DMS153 (cell line): ENCODE data around the gene TEDC2.

Experiments
- DNase-seq: peaks from one replicate; lab custom pipeline; 2025; lab: John Stamatoyannopoulos, UW

TEDC2 gene

DNA sequence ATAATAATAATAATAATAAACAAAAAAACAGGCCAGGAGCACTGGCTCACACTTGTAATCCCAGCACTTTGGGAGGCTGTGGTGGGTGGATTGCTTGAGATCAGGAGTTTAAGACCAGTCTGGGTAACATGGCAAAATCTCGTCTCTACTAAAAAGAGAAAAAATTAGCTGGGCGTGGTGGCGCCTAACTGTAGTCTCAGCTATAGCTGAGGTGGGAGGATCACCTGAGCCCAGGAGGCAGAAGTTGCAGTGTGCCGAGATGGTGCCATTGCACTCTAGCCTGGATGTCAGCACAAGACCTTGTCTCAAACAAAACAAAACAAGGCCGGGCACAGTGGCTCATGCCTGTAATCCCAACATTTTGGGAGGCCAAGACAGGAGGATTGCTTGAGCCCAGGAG is 35.1 kb downstream of the TEDC2 start:
- no peak for DNase-seq

DNA sequence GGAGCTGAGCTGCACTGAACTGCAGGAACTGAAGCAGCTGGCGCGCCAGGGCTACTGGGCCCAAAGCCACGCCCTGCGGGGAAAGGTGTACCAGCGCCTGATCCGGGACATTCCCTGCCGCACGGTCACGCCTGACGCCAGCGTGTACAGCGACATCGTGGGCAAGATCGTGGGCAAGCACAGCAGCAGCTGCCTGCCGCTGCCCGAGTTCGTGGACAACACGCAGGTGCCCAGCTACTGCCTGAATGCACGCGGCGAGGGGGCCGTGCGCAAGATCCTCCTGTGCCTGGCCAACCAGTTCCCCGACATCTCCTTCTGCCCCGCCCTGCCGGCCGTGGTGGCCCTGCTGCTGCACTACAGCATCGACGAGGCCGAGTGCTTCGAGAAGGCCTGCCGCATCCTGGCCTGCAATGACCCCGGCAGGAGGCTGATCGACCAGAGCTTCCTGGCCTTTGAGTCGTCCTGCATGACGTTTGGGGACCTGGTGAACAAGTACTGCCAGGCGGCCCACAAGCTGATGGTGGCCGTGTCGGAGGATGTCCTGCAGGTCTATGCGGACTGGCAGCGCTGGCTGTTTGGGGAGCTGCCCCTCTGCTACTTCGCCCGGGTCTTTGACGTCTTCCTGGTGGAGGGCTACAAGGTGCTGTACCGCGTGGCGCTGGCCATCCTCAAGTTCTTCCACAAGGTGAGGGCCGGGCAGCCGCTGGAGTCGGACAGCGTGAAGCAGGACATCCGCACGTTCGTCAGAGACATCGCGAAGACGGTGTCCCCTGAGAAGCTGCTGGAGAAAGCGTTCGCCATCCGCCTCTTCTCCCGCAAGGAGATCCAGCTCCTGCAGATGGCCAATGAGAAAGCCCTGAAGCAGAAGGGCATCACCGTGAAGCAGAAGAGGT is 36.6 kb downstream of the TEDC2 start:
- no peak for DNase-seq

DNA sequence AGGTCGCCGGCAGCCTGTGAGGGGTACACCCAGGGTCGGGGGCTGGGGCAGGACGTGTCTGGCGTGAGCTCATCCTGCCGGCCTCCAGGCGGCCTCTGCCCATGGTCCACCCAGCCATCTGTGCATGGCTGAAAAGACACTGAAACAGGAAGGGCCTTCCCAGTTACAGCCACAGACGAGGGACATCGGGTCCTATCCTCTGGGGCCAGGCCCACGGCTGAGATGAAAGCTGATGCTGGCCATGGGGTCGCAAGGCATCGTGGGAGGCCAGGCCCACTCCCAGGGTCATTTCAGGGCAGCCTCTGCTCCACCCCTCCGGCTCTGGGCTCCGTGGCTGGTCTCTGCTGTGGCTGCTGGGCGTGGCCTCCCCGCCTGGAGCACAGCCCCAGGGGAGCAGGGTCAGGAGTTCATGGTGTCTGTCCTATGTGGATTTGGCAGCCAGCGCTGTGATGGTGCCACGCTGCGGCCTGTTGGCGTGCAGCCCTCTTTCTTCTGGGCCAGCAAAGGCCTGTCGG is 37.3 kb downstream of the TEDC2 start:
- DNase-seq, result no peak

DNA sequence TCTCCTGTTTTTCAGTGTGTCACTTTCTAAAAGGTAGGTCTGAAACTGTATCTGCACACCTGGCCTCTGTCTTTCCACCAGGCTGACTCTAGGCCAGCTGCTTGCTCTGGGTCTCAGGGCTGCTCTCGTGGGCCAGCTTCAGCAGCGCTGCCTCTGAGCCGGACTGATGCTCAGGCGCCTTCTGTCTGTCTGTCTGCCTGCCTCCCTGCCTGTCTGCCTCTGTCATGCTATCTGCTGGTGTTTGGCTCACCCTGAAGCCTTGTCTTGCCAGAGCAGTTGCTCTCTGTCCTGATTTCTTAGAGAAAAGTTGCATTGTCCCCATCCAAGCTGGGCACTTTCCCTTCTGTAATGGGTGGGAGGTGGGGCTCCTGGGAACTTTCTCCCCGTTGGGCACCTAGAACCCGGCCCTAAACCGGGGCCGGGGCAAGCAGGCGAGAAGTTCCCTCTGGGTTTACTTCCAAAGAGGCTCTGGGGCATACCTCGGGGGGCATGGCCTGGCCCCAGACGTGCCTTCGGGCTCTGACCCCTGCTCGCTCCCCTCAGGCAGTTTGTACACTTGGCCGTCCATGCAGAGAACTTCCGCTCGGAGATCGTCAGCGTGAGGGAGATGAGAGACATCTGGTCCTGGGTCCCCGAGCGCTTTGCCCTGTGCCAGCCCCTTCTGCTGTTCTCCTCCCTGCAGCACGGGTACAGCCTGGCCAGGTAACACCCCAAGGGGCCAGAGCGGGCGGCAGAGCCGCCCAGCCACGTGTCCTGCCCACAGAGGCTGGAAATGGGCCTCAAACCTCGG is 38.0 kb downstream of the TEDC2 start:
- DNase-seq, result no peak

DNA sequence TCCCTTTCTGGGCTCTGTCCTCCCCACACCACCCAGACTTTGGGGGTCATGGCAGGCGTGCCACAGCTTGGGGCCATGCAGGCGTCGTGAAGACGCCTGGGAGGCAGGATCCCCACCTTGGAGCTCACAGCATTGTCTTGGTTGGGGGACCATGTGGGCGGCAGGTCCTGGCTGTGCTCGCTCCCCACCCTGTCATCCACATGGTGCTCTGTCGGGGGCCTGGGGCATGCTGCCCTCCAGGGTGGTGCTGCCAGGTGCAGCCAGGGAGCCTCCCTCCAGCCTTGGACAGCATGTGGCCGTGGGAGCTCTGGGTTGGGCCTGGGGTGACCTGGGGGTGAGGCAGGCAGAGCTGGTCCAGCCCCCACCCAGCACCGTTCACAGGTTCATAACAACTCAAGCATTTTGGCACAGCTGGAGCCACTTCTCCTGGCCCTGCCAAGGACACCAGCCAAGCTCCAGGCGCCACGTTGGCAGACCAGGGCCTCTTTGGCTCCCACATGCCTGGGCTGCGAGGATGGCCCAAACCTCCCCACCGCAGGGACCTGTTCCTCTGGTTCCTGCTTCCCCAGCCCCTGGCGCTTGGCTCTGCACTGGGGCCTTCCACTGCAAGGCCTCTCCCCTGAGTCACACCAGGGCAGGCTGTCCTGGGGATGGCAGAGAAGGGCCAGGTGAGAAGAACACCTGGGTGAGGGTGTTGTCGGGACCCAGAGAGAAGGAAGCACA is 38.8 kb downstream of the TEDC2 start:
- no peak for DNase-seq

DNA sequence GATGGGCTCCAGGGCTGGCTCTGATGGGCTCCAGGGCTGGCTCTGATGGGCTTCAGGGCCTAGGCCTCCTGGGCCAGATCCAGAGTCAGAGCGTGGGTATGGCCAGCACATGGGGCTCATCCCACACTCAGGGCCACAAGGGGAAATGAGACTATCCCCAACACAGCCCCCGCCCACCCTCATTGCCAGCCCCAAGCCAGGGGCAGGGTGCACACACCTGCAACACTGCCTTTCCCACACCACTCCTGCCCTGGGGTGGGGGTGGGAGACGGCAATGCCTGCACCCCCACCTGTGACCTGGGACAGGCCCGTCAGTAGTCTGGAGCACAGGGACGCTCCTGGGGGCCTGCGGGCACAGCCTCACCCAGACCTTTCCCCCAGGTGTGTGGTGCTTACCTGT is 39.5 kb downstream of the TEDC2 start:
- no peak for DNase-seq

DNA sequence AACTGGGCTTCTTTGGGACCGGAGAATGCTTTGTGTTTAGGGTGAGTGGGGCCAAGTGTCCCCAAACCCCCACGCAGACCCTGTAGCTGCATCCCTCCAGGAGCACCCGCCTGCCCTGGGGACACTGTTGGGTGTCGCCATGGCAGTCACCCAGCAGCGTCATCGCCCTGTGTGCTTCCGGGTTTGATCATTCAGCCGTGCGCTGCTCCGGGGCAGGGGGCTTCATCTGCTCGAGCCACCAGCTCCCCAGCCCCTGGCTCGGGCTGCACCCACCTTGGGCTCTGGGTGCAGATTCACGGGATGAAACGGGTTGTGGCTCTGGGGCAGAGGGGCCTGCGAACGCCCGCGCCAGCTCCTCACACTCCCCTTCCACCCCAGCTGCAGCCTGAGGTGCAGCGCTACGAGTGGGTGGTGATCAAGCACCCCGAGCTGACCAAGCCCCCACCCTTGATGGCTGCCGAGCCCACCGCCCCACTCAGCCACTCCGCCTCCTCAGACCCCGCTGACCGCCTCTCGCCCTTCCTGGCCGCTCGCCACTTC is 40.1 kb downstream of the TEDC2 start:
- no peak for DNase-seq

DNA sequence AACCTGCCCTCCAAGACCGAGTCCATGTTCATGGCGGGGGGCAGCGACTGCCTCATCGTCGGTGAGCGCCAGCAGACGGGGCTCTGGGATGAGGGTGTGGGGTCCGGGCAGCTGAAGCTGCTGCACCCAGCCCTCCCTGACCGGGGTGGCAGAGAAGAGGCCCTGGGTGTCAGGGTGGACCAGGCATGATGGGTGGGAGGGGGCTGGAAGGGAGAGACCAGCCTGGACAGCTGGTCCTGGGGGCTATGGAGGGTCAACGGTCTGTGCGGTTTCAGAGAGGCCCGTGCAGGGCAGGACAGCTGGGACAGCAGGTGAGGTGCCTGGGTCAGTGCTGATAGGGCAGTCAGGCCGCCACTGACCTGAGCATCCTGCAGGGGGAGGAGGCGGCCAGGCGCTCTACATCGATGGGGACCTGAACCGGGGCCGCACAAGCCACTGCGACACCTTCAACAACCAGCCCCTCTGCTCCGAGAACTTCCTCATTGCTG is 40.6 kb downstream of the TEDC2 start:
- no peak for DNase-seq

DNA sequence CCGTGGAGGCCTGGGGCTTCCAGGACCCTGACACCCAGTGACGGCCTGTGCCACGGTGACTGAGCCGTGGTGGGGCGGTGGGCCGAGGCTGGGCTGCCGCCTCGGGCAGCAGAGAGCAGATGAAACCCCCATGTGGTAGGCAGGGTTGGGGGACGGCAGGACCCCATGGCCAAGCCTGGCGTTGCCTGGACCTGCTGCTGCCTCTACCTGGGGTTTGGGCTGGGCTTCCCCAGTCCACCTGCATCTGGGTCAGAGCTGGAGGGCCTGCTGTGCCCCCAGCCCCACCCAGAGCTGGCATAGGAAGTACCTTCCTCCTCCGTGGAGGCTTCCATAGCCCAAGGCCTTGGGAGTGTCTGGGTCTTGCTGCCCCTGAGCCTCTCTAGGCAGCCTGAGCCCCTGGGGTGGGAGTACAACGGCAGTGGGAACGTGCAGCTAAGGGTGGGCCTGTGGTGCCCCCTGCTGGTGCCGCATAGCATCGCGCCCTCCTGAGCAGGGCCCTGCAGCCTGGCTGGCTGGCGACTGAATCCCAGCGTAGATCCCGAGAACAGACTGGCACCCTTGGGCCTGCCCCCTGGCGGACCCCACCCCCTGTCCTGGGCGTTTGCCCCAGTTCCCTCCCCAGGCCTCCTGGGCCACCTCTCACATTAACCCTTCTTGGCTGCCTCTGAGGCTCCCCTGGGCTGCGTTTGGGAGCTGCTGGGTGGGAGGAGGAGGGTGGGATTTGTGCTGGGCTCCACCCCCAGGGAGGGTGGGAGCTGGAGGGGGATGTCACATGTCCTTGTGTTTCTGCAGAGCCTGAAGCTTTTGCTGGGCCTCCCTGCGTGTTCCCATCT is 41.2 kb downstream of the TEDC2 start:
- DNase-seq, result peak; percentile 43

DNA sequence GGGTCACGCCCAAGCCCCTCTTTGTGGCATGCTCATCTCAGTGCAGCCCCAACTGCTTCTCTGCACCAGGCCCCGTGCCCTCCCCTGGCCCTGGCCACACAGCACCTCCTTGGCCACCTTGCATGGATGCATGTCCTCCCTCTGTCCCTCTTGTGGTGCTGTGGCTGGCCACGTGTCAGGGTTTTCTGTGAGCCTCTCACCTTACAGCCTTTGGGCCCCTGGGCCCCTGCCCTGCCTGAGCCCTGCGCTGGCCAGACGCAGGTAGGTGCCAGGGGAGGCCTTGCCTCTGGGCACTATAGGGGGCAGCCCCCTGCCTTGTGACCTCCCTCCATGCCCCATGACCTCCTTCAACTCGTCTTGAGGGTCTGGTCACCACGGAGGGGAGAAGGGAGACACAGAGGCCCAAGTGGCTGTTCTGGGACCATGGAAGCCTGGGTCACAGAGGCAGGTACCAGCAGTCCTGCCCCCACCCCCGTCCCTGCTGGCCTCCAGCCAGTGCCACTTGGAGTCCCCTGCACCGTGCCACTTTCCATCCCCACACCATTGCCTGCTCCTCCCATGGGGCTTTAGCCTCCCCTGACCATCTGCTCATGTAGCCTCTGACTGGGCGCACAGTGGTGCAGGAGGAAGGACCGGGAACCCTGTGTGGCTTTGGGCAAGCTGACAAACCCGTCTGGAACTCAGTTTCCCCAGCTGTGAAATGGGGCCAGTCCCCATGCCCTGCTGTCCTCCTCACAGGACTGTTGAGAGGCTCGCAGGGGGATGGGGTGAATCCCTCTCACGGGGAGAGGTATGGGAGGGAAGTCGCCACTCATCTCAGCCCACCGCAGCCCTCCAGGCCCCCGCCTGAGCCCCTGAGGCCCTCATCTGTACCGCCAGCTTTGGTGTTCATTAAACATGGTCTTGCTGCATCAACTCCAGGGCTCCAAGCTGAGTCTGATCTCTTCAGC is 42.3 kb downstream of the TEDC2 start:
- DNase-seq, result no peak

DNA sequence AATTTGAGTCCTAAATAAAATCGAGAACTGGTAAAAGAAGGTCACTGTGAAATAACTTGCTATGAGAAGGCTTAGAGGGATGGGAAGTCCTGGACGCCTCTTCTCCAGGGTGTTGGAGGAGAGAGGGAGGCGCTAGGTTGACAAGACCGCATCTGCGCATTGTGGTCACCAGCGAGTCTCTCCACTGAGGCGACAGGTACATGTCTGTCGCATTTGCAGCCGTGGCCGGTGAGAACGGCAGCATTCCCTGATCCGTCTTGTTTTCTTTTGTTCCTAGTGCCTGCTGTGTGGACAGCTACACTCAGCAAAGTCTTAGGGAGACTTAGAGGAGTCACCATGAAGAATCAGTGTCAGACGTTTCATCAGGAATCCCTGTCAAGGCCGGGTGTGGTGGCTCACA is 45.8 kb downstream of the TEDC2 start:
- no peak for DNase-seq

DNA sequence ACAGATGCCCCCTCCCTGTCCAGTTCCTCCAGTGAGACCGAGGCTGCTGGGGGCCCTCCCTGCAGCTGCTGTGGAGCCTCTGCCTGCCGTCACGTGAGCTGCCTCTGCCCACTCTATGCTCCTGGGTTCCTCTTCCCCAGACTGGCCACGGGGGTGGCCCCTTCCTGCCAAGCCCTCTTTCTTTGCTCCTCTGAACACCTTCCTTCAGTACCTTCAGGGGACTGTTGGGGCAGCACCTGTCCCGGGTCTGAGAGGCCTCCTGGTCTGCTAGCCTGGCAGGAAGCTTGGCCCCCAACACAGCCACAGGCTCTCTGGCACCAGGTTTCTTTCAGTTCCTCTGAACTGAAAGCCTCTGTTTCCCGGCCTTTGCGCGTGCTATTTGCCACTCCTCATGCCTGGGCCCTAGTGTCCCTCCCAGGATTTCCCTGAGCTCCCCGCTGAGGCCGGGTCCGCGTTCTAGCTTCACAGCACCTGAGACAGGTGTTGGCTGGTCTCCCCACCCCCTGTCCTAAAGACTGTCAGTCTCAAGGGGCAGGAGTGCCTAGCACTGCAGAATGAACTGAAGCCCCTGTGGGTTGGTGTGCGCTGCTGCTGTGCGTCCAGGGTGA is 47.2 kb downstream of the TEDC2 start:
- DNase-seq, result no peak

DNA sequence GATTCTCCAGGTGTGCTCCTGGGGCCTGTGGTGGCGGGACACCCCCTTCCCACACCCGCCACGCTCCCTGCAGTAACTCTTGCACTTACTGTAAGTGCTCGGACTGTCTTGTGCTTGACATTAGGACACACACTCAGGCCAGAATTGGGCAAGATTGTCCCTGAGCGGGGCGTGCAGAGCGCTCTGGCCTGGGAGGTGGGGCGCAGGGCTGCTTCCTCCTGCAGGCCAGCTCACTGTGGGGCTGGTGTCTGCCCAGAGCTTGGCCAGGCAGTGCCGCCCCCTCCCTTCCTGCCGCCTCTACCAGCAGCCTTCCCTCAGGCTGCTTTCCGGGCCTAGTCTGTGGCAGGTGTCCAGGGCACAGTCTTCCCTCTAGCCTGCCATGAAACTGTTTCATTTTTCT is 47.8 kb downstream of the TEDC2 start:
- no peak for DNase-seq

DNA sequence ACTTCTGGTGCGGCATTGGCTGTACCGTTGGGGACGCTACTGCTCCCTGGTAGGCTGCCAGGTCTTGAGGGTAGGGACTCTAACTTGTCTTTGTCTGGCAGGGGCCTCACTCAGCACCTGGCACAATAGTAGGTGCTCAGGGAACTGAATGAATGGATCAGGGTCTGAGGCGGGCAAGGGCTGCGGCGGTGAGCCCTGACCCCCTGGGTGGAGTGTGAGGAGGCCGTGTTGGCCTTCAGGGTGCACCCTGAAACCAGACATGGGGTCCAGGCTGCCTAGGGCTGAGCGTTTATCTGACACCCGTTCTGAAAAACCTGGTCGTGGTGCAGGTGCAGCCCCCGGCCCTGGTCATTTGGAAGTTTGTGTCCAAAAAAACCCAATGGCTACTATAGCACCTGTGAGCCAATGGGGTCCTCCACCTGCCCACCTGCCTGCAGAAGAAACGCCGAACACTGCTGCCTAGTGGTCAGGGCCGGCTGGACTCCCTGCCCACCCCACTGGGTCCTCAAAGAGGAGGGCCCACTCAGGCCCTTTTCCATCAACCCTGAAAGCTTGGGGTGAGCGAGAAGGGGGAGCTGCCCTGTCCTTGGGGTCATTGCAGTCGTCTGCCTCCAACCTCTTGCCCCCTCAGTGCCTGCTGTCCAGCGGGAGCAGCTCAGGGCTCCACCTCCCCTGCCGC is 49.0 kb downstream of the TEDC2 start:
- no peak for DNase-seq

DNA sequence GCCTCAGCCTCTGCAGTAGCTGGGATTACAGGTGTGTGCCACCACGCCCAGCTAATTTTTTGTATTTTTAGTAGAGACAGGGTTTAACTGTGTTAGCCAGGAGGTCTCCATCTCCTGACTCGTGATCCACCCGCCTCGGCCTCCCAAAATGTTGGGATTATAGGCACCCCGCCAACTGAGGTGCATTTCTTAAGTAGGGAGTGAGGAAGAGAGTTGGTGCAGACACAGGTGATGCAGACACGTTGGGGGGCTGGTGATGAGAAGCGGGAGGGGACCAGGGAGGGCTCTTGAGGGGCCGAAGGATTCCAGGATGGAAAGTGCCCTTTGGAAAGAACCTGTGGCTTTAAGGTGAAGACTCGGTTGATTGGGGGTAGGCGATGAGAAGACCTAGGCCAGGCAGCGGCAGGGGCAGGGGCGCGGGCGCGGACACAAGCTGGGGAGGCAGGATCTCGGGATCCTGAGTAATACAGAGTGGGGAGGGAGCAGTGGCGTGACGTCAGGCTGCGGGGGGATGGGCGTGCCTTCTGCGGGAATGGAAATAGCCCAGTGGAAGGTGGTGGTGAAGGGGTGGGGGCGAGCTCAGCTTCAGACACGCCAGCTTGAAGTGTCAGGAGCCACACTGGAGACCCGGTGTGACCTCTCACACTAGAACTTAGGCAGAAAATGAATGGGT is 51.4 kb downstream of the TEDC2 start:
- DNase-seq, result no peak

DNA sequence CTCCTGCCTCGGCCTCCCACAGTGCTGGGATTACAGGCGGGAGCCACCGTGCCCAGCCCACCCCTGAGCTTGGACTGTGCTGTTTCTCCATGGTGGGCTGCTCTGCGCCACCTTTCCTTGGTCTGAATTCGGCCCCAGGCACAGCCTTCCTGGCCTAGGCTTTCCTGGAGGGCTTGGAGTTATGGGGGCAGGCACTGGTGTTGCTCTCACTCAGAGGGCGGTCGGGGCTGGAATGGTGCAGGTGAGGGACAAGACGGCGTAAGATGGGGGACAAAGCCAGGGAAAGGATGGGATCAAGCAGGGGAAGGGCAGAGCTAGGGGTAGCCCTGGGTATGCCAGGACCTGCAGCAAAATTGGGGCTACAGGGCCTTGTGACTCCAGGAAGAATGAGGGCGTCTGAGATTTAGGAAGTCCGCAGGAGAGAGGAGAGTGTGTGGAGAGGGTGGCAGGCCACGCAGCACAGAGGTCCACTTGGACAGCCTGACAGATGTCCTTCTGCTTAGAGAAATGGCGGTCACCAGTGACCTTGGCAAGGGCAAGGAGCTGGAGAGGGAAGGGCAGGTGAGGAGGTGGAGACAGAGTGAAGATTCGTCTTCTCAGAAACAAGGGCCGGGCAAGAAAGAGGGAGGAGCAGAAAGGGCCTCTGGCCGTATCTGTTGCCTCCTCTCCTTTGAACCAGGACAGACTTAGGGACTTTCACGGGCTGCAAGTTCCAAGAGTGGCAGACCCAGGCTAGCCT is 52.3 kb downstream of the TEDC2 start:
- DNase-seq, result no peak

DNA sequence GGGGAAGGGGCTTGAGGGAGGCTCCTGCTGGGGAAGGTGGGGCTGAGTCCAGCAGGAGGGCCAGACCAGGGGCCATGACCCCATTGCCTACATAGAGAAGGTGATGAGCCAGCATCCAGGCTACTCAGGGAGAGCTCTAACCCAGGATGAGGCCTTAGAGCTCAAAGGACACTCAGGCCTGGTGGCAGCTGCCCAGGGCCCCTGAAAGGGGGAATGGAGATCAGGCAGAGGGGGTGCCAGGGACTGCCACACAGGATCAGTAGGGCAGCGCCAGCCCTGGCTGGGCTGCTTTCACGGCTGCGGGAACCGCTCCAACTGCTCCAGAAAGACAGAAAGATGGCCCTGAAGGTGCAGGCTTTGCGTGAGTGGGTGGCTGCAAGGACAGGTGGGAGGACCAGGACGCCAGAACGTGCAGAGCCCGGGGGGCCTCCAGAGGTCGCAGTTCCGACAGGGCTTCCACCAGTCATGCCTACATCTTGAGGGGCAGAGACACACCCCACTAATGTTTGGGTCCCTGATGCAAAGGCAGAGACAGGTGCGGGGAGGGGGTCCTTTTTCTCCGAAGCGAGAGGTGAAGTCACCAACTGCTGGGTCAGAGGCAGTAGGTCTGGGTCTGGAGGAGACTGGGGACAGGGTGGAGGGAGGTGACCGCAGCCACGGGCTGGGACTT is 53.0 kb downstream of the TEDC2 start:
- no peak for DNase-seq
